ENCODE data around the gene MXI1.
"Not testable (repeated sequence)": the region's sequence is repeated elsewhere in the genome, so short reads cannot be mapped to it uniquely, and the experiment has no call there.

MXI1 gene

GRCh38 chr10:110324201-110324804, 116.9 kb downstream of the MXI1 start:
- DNase-seq = no peak

DNA sequence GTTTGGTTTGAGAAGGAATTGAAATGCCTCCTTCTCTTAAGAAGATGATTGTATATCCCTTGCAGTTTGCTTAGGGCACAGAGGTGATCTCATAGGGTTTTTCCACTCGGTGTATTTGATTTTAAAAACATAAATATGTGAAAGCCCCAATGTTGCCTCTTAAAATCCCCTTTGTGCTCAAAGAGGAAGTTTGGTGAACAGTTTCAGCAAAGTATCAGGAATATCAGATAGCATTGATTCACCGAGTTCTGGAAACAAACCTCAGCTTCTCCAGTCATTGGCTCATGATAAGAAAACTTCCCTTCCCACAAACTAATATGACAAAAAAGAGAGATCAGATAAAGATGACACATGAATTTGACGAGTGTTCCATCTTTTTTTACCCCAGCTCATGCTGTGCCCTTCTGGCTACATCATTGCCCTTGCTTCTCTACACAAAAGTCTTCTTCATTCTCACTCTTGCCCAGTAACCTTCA, 117.4 kb downstream of the MXI1 start:
- no peak for DNase-seq

- DNase-seq = no peak
These were observed 119.1 kb downstream of the MXI1 start for GRCh38 chr10:110326351-110327032.

DNA sequence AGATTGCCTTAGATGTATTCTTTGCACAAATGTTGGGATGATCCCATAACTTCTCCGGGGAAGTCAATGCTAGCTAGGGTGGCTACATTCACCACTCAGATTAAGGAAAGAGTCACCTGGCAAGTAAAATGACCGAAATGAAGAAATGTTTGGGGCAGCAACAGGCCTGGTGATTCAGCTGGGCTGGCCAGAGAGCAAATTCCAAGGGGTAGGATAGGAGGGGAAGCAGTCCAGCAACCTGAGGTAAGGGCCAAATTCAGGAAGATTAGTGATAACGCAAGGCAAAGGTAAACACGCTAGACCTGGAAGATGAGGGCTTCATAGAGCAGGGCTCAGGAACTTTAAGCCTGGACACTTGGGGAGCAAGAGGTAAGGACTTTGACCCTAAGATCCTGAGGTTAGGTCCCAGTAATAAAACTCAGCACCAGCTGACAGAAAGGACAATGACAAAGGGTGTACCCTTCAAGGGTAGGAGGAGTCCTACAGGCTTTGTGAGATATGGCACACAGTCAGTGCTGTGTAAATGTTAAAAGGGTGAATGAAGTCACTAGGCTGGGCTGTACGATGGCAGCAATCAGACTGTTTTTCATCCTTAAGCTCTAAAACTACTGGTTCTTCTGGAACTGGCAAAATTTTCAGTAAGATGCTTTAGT, 120.0 kb downstream of the MXI1 start:
- DNase-seq = no peak

- no peak for DNase-seq
These were observed 123.3 kb downstream of the MXI1 start for GRCh38 chr10:110330675-110331074.

- DNase-seq = not testable (repeated sequence)
These were observed 123.9 kb downstream of the MXI1 start for GRCh38 chr10:110331226-110331795.

- no peak for DNase-seq
These were observed 126.8 kb downstream of the MXI1 start for GRCh38 chr10:110334061-110334656.

DNA sequence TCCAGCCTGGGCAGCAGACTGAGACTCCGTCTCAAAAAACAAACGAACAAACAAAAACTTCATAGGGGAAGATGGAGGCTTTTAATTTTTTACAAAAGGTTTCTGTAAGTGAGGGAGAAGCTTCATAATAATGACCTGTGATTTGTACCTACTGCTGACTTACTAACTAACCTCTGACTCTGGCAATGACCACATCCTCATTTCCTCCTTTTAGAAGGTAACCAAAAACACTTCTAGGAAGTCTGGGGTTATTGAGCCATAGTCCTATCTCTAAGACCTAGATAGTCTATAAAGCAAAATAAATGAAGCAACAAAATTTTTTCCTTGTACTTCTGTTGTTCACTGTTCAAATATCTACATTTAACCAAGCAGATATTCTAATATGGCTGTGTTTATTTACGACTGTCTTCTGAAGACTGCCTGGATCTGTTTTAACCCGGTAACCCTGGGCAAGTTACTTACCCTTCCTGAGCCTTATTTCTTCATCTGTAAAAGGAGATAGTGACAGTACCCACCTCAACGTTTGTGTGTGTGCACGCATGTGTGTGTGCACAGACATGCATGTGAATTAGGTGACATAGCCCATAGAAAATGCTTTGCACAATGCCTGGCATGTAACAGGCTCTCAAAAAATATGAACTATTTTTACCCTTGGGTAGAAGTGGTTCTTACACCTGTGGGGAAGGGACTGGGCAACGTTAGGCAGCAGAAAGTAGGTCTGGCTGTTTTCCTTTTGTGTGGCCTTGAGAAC, 128.1 kb downstream of the MXI1 start:
- DNase-seq = no peak

- DNase-seq = no peak
These were observed 128.8 kb downstream of the MXI1 start for GRCh38 chr10:110336111-110336721.
